Right kidney (tissue), 1 donor: ENCODE results near the gene PLXNA2.

Source experiments
- DNase-seq: peaks from one replicate; pipeline ENCODE4 v3.0.0-alpha.2; 2016

PLXNA2 gene

GRCh38 chr1:208089761-208090370, 154.3 kb downstream of the PLXNA2 start:
- DNase-seq = no peak

GRCh38 chr1:208089149-208089548, 155.0 kb downstream of the PLXNA2 start:
- no peak for DNase-seq

GRCh38 chr1:208088319-208088718, 155.9 kb downstream of the PLXNA2 start:
- DNase-seq = no peak

GRCh38 chr1:208085655-208086515, 158.3 kb downstream of the PLXNA2 start:
- DNase-seq = no peak

GRCh38 chr1:208084764-208085163, 159.4 kb downstream of the PLXNA2 start:
- DNase-seq = no peak

- DNase-seq = no peak
Measured at GRCh38 chr1:208084220-208084619, 160.0 kb downstream of the PLXNA2 start.

- DNase-seq = no peak
Measured at GRCh38 chr1:208083715-208084085, 160.5 kb downstream of the PLXNA2 start.

- no peak for DNase-seq
Measured at GRCh38 chr1:208083016-208083714, 161.0 kb downstream of the PLXNA2 start.

GRCh38 chr1:208081972-208082371, 162.2 kb downstream of the PLXNA2 start:
- no peak for DNase-seq

- no peak for DNase-seq
Measured at GRCh38 chr1:208080396-208081286, 163.5 kb downstream of the PLXNA2 start.

- no peak for DNase-seq
Measured at GRCh38 chr1:208079161-208079560, 165.0 kb downstream of the PLXNA2 start.

- DNase-seq = no peak
Measured at GRCh38 chr1:208078752-208079151, 165.4 kb downstream of the PLXNA2 start.

GRCh38 chr1:208077232-208078075, 166.7 kb downstream of the PLXNA2 start:
- no peak for DNase-seq

GRCh38 chr1:208074353-208074752, 169.8 kb downstream of the PLXNA2 start:
- no peak for DNase-seq

- no peak for DNase-seq
Measured at GRCh38 chr1:208071435-208072031, 172.7 kb downstream of the PLXNA2 start.

GRCh38 chr1:208069908-208070307, 174.3 kb downstream of the PLXNA2 start:
- DNase-seq = no peak

- DNase-seq = no peak
Measured at GRCh38 chr1:208069317-208069716, 174.9 kb downstream of the PLXNA2 start.

GRCh38 chr1:208068908-208069307, 175.3 kb downstream of the PLXNA2 start:
- DNase-seq = no peak

GRCh38 chr1:208068407-208068806, 175.8 kb downstream of the PLXNA2 start:
- DNase-seq = no peak

- DNase-seq = no peak
Measured at GRCh38 chr1:208066583-208066982, 177.6 kb downstream of the PLXNA2 start.

GRCh38 chr1:208065862-208066261, 178.3 kb downstream of the PLXNA2 start:
- DNase-seq = no peak
